Tibial nerve (tissue), 4 donors: ENCODE results near the gene LRBA.

Experiments
- CTCF ChIP-seq, 5 experiments: fragments of 200-600 bp in 3 of 5; fragments of 450-650 bp in 2 of 5; sonication (generic) in 3 of 5; IDR thresholded peaks; one replicate each; pipeline ENCODE4 v1.5.1; 2016 to 2019; ENCODE audit warnings: antibody characterized with exemption in 5 of 5, mild to moderate bottlenecking in 3 of 5, moderate library complexity in 2 of 5
- EP300 ChIP-seq, 2 donors: sonication (generic); formaldehyde crosslinking; IDR thresholded peaks; one replicate each; pipeline ENCODE4 v1.6.1; 2017; ENCODE audit warnings: antibody characterized with exemption in 2 of 2, mild to moderate bottlenecking in 1 of 2
- POLR2A ChIP-seq, 2 donors: fragments of 450-650 bp; IDR thresholded peaks; one replicate each; pipeline ENCODE4 v1.6.1; 2017; ENCODE audit warnings: antibody characterized with exemption in 2 of 2, mild to moderate bottlenecking in 2 of 2, moderate library complexity in 2 of 2

- no peak for TF ChIP-seq CTCF (IDR thresholded peaks at IDR 0.05)
- no peak for TF ChIP-seq POLR2A (IDR thresholded peaks at IDR 0.05)
- TF ChIP-seq EP300 (IDR thresholded peaks at IDR 0.05), result no peak
Observed at GRCh38 chr4:150683775-150684350, 331.2 kb downstream of the LRBA start.
